DOHH2 (cell line): Measurements from ENCODE around the gene TULP4.

ENCODE experiments used
- H3F3A ChIP-seq: fragments of 200-600 bp; sonication (generic), shearing (Covaris generic); 2 replicates; pipeline ENCODE4 v1.6.0; 2016; ENCODE audit warnings: antibody characterized with exemption, mild to moderate bottlenecking; ENCODE audit not compliant: control insufficient read depth, insufficient read depth
- H3K27ac ChIP-seq: fragments of 200-600 bp; sonication (generic); 2 replicates; pipeline ENCODE4 v1.5.1; 2014; ENCODE audit warnings: low read depth, mild to moderate bottlenecking, low read length, moderate library complexity
- H3K27me3 ChIP-seq: fragments of 200-600 bp; sonication (generic); 2 replicates; pipeline ENCODE4 v1.6.1; 2014; ENCODE audit warnings: mild to moderate bottlenecking, low read length, mixed read lengths; ENCODE audit not compliant: control insufficient read depth
- H3K36me3 ChIP-seq: fragments of 200-600 bp; sonication (generic); 2 replicates; pipeline ENCODE4 v1.6.1; 2014; ENCODE audit warnings: mild to moderate bottlenecking, low read length, moderate library complexity, mixed read lengths; ENCODE audit not compliant: control insufficient read depth
- H3K4me1 ChIP-seq: fragments of 200-600 bp; sonication (generic); 2 replicates; pipeline ENCODE4 v1.6.1; 2014; ENCODE audit warnings: mild to moderate bottlenecking, low read length, mixed read lengths; ENCODE audit not compliant: control insufficient read depth
- H3K4me2 ChIP-seq: fragments of 200-600 bp; sonication (generic); 2 replicates; pipeline ENCODE4 v1.6.0; 2014; ENCODE audit warnings: mild to moderate bottlenecking, low read length, moderate library complexity
- H3K4me3 ChIP-seq: fragments of 200-600 bp; sonication (generic); 2 replicates; pipeline ENCODE4 v1.5.1; 2014; ENCODE audit warnings: mild to moderate bottlenecking, low read length, mixed read lengths
- H3K79me2 ChIP-seq: fragments of 200-600 bp; sonication (generic); 2 replicates; pipeline ENCODE4 v1.6.1; 2014; ENCODE audit warnings: mild to moderate bottlenecking, low read length, mixed read lengths; ENCODE audit not compliant: control insufficient read depth
- H3K9me2 ChIP-seq: fragments of 200-600 bp; sonication (generic); replicated peaks from 2 replicates; pipeline ENCODE4 v1.6.1; 2014; ENCODE audit warnings: mild to moderate bottlenecking, low read length, mixed read lengths; ENCODE audit not compliant: control insufficient read depth
- H3K9me3 ChIP-seq: fragments of 200-600 bp; sonication (generic); 2 replicates; pipeline ENCODE4 v1.6.1; 2014; ENCODE audit warnings: antibody characterized with exemption, low read length, mixed read lengths; ENCODE audit not compliant: control insufficient read depth, insufficient read depth
- H4K20me1 ChIP-seq: fragments of 200-600 bp; sonication (generic); 2 replicates; pipeline ENCODE4 v1.6.0; 2014; ENCODE audit warnings: low read depth, mild to moderate bottlenecking, antibody characterized with exemption, low read length, moderate library complexity; ENCODE audit not compliant: control insufficient read depth, insufficient read depth
- CTCF ChIP-seq: fragments of 200-600 bp; sonication (generic); IDR thresholded peaks from one replicate; pipeline ENCODE4 v1.5.1; 2014; ENCODE audit warnings: antibody characterized with exemption, mild to moderate bottlenecking, low read depth, low read length; ENCODE audit not compliant: poor library complexity, severe bottlenecking
- EZH2phosphoT487 ChIP-seq: fragments of 200-600 bp; sonication (generic); IDR thresholded peaks from 2 replicates; pipeline ENCODE4 v1.6.1; 2017; ENCODE audit warnings: borderline replicate concordance, mild to moderate bottlenecking, antibody characterized with exemption, low read length, moderate library complexity, mixed read lengths

The TULP4 gene

GRCh38 chr6:158514991-158515390, 202.7 kb downstream of the TULP4 start:
- no peaks in the 10 kb centered on the region for H3K36me3 ChIP-seq
- no peaks in the 10 kb centered on the region for H4K20me1 ChIP-seq
- TF ChIP-seq EZH2phosphoT487 (no peak), CTCF (no peak)
- H3K4me1 ChIP-seq: peaks cover 13% of the 10 kb centered on the region
- H3K4me3 ChIP-seq: no peak overlapping the region
- H3K79me2 ChIP-seq: no peaks in the 10 kb centered on the region
- no peaks in the 10 kb centered on the region for H3K9me2 ChIP-seq
- H3K27ac ChIP-seq: no peak overlapping the region
- H3F3A ChIP-seq: no peaks in the 10 kb centered on the region
- H3K4me2 ChIP-seq: no peak overlapping the region
- H3K27me3 ChIP-seq: no peaks in the 10 kb centered on the region; the same call in 1 of the 2 replicates
- no peaks in the 10 kb centered on the region for H3K9me3 ChIP-seq

GRCh38 chr6:158516098-158516497, 203.8 kb downstream of the TULP4 start:
- no peak overlapping the region for H3K4me2 ChIP-seq
- H3K9me3 ChIP-seq: no peaks in the 10 kb centered on the region
- H3K79me2 ChIP-seq: no peaks in the 10 kb centered on the region
- TF ChIP-seq EZH2phosphoT487: no peak
- TF ChIP-seq CTCF: no peak
- H4K20me1 ChIP-seq: no peaks in the 10 kb centered on the region
- peaks cover 13% of the 10 kb centered on the region for H3K4me1 ChIP-seq
- H3K27me3 ChIP-seq: peaks cover 3% of the 10 kb centered on the region; the same call in 1 of the 2 replicates
- no peak overlapping the region for H3K27ac ChIP-seq
- H3F3A ChIP-seq: no peaks in the 10 kb centered on the region
- no peak overlapping the region for H3K4me3 ChIP-seq
- H3K36me3 ChIP-seq: no peaks in the 10 kb centered on the region
- H3K9me2 ChIP-seq: no peaks in the 10 kb centered on the region

GRCh38 chr6:158517038-158517437, 204.8 kb downstream of the TULP4 start:
- no peaks in the 10 kb centered on the region for H3K9me2 ChIP-seq
- no peak overlapping the region for H3K27ac ChIP-seq
- no peak overlapping the region for H3K4me3 ChIP-seq
- H3K79me2 ChIP-seq: no peaks in the 10 kb centered on the region
- H3F3A ChIP-seq: no peaks in the 10 kb centered on the region
- peaks cover 13% of the 10 kb centered on the region for H3K4me1 ChIP-seq
- no peaks in the 10 kb centered on the region for H4K20me1 ChIP-seq
- TF ChIP-seq CTCF: no peak
- TF ChIP-seq EZH2phosphoT487: no peak
- peaks cover 6% of the 10 kb centered on the region; the same call in 1 of the 2 replicates for H3K27me3 ChIP-seq
- no peaks in the 10 kb centered on the region for H3K9me3 ChIP-seq
- no peaks in the 10 kb centered on the region for H3K36me3 ChIP-seq
- H3K4me2 ChIP-seq: no peak overlapping the region
